Fibroblast of lung (primary cell): ENCODE measurements around the gene HIRA.

Experiments used
- EZH2 ChIP-seq: IDR thresholded peaks from 2 replicates; pipeline ENCODE4 v1.5.1; 2012; ENCODE audit warnings: low read length, control low read depth, mild to moderate bottlenecking; ENCODE audit errors: missing control alignments
- TF ChIP-seq, protein P1 (sequence below), 2 donors: IDR thresholded peaks in 1 of 2; conservative IDR thresholded peaks in 1 of 2; 1 replicate in 1 of 2; 2 replicates in 1 of 2; pipeline ENCODE4 v1.5.1; 2011 to 2012; ENCODE audit warnings: low read length in 2 of 2, control low read depth in 1 of 2, inconsistent platforms in 1 of 2, low read depth in 1 of 2, mild to moderate bottlenecking in 1 of 2

DNA sequence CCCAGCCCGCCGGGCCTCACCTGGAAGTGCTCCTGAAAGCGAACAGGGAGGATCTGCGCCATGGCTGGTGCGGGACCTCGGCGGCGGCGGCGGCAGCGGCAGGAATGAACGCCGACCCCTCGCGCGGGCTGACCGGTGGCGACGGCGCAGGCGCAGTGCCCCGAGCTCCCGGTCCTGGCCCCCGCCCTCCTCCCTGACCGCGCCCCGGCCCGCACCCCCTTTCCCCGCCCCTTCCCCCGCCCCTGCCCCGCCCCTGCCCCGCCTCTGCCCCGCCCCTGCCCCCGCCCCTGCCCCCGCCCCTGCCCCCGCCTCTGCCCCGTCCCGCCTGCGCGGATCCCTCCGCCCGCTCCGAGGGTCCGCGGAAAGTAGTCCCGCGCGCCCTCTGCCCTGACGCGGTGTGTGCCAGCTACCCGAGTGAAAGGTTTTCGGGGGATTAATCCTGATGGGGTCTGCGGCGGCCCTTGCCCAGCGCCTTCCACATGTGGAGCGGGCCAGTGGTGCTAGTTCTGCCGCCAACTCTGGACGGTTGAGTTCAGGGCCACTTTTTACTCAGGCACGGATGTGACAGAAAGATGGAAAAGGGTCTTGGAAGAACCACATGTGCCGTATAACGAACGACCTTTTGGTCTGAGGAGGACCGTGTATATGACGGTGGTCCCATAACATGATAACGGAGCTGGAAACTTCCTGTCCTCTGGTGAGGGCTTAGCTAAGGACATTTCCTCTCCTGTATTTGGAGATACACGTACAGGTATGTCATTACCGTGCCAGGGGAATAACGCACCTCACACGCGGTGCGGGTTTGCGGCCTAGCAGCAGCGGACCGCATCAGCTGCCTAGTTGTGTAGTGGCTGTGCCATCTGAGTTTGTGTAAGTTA, 139.7 kb downstream of the HIRA start, which contains the start of gene CLTCL1:
- TF ChIP-seq, protein P1, sequence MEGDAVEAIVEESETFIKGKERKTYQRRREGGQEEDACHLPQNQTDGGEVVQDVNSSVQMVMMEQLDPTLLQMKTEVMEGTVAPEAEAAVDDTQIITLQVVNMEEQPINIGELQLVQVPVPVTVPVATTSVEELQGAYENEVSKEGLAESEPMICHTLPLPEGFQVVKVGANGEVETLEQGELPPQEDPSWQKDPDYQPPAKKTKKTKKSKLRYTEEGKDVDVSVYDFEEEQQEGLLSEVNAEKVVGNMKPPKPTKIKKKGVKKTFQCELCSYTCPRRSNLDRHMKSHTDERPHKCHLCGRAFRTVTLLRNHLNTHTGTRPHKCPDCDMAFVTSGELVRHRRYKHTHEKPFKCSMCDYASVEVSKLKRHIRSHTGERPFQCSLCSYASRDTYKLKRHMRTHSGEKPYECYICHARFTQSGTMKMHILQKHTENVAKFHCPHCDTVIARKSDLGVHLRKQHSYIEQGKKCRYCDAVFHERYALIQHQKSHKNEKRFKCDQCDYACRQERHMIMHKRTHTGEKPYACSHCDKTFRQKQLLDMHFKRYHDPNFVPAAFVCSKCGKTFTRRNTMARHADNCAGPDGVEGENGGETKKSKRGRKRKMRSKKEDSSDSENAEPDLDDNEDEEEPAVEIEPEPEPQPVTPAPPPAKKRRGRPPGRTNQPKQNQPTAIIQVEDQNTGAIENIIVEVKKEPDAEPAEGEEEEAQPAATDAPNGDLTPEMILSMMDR (conservative IDR thresholded peaks at IDR 0.05 in 1 of 2, IDR thresholded peaks at IDR 0.05 in 1 of 2; ENCODE audit: low read depth in 1 of 2, low read length in 2 of 2), result no peak
- TF ChIP-seq EZH2, result no peak
